ENCODE results near the gene DZIP1L.

DZIP1L gene

DNA sequence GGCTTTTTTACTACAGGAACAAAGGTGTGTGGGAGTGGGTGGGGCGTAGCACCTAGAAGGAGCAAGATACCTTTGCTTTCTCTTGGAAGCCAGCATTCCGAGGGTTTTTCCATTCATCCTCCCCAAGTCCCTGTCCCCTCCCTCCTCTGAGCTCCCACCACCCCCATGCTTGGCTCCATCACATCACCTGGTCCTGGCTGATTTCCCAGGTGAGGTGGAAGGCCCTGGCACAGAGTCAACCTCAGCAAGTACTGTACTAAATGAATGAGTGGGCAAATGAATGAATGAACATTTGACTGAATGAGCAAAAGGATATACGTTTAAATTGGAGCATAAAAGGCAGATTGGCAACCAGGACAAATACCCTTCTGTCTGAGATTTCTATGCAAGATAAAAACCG, 45.4 kb downstream of the DZIP1L start:
- H3K4me3 ChIP-seq (replicated peaks; ENCODE audit: low read depth, low read length), result no peak overlapping the region
- DNase-seq (ENCODE audit: low read depth), result no peak
- TF ChIP-seq, protein P1, sequence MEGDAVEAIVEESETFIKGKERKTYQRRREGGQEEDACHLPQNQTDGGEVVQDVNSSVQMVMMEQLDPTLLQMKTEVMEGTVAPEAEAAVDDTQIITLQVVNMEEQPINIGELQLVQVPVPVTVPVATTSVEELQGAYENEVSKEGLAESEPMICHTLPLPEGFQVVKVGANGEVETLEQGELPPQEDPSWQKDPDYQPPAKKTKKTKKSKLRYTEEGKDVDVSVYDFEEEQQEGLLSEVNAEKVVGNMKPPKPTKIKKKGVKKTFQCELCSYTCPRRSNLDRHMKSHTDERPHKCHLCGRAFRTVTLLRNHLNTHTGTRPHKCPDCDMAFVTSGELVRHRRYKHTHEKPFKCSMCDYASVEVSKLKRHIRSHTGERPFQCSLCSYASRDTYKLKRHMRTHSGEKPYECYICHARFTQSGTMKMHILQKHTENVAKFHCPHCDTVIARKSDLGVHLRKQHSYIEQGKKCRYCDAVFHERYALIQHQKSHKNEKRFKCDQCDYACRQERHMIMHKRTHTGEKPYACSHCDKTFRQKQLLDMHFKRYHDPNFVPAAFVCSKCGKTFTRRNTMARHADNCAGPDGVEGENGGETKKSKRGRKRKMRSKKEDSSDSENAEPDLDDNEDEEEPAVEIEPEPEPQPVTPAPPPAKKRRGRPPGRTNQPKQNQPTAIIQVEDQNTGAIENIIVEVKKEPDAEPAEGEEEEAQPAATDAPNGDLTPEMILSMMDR (IDR thresholded peaks at IDR 0.05; ENCODE audit: low read length, missing control alignments), result no peak

DNA sequence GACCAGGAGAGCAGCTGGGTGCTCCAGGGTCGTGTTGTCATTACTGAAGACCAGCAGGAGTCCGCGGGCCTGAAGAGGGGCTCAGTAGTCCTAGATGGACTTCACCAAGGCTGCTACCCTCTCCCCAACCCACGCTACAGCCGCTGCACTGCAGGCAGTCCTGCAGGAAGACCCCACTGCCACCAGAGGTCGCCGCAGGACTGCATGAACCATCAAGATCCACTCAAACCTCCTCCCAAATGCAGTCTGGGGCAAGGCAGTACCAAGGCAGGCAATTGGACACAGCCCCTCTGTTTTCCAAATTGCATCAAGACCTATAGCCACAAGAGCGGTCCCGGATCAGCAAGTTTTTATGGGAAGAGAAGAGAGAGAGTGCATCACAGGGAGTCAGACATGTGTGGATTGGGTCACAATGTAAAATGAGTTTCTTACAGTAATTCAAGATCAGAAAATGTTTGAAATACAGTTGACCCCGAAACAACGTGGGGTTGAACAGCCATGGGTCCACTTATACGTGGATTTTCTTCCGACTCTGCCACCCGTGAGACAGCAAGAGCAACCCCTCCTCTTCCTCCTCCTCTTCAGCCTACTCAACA, 46.7 kb downstream of the DZIP1L start:
- TF ChIP-seq, protein P1 (IDR thresholded peaks at IDR 0.05; ENCODE audit: low read length, missing control alignments), result no peak
- no peak overlapping the region for H3K4me3 ChIP-seq (replicated peaks; ENCODE audit: low read depth, low read length)
- peak; percentile 88 for DNase-seq (ENCODE audit: low read depth)

DNA sequence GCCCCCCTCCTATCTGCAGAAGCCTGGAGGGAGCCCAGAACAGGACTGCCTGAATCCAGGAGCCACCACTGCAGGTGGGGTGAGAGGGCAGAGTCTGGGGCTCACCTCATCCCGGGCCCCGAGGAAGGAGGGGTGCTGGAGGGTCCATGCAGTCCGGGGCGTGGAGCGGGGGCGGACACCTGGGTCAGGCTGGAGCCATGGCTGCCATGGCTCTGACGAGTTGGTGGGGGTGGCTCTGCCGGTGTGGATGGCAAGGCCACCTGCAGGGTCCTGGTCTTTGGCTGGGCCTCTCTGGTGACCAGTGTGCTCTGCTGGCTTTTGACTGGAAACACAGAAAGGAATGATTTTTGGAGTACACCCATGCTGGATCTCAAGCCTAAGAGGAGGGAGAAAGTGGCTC, 47.4 kb downstream of the DZIP1L start:
- TF ChIP-seq, protein P1 (IDR thresholded peaks at IDR 0.05; ENCODE audit: low read length, missing control alignments), result no peak
- H3K4me3 ChIP-seq (replicated peaks; ENCODE audit: low read depth, low read length), result no peak overlapping the region
- DNase-seq (ENCODE audit: low read depth), result no peak

DNA sequence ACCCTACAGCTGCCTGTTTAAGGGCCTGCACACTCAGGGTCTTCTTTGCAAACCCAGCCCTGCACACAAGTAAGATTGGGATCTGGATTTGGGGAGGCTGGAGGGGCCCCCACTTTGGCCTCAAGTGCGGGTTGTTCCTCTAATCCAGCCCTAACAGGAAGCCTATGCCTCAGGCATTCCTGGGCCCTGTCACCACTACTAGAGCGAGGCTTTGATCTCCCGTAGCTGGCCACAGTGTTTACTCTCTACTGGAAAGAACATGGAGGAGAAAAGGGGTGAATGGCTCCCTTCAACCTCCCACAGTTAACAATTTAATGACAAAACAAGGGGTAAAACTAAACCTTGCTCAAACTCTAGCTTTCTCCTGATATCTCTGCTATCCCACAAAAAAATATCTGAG, 48.4 kb downstream of the DZIP1L start:
- TF ChIP-seq, protein P1 (IDR thresholded peaks at IDR 0.05; ENCODE audit: low read length, missing control alignments), result no peak
- no peak overlapping the region for H3K4me3 ChIP-seq (replicated peaks; ENCODE audit: low read depth, low read length)
- DNase-seq (ENCODE audit: low read depth), result no peak

DNA sequence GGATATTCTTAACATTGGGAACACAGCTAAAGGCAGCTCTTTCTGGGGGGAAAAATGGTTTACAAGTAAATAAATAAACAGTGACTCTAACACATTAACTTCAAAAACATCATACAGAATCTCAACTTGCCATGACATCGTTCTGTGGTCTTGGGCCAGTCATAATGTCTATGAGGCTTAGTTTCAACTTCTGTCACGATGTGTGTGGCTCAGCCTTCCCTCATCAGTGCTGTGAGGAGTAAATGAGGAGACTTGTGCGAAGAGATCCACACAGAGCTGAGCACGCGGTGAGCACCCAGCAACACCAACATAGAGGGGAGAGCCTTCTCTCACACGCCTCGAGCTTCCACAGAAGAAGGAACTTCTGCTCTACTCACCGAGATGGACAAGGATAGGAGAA, 49.0 kb downstream of the DZIP1L start:
- DNase-seq (ENCODE audit: low read depth), result no peak
- H3K4me3 ChIP-seq (replicated peaks; ENCODE audit: low read depth, low read length), result no peak overlapping the region
- TF ChIP-seq, protein P1 (IDR thresholded peaks at IDR 0.05; ENCODE audit: low read length, missing control alignments), result no peak

DNA sequence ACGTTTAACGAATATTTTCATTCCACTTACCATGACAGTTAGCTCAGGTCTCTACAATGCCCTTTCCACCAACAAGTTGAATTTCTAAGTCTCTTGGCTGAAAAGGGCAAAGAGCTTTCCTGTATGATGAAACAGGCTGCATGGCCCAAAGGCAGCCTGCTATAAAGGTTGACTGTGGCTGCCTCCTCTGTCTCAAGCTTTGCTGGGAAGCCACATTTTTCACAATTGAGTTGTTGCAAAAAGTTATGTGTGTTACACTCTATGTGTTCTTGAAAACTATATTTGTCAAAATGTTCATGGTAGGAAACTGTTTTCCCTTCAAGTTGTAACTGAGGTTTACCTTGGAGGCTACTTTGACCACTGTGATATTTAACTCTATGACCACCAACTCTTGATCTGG, 49.5 kb downstream of the DZIP1L start:
- TF ChIP-seq, protein P1 (IDR thresholded peaks at IDR 0.05; ENCODE audit: low read length, missing control alignments), result no peak
- no peak for DNase-seq (ENCODE audit: low read depth)
- no peak overlapping the region for H3K4me3 ChIP-seq (replicated peaks; ENCODE audit: low read depth, low read length)

DNA sequence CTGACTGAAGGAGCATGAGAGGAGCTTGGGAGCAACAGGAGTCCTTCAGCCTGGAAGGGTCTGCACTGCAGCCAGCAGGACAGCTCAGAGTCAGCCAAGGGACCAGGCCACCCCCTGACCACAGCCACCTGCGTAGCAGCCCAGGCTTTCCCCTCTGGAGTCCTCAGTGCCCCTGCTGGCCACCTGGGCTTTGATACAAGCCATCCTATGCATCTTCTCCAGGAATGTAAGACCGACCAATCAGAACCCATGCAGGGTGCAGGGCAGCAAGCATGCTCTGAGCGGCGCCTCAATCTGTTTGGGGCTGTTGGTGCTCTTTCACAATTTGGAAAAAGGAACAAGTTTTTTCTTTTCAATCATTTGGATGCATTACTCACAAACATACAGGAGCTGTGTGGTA, 52.0 kb downstream of the DZIP1L start:
- DNase-seq (ENCODE audit: low read depth), result no peak
- H3K4me3 ChIP-seq (replicated peaks; ENCODE audit: low read depth, low read length), result no peak overlapping the region
- TF ChIP-seq, protein P1 (IDR thresholded peaks at IDR 0.05; ENCODE audit: low read length, missing control alignments), result no peak

Data from fibroblast of pulmonary artery (primary cell).